MCF 10A (cell line): Measurements from ENCODE around the gene MUC5AC. TPM values are rescaled to one million over a fixed set of nuclear protein-coding genes. Genes with fewer than 3 reads are reported as not detected.
A peak's percentile ranks its signal among the peaks of the same experiment; 100 is the strongest.

Experiments
- BruUV-seq: library from RNA; stranded (reverse); fragments of 400-500 nt; replicated peaks from 2 replicates; lab custom pipeline; 2021; lab: Mats Ljungman, UMichigan
- CTCF ChIA-PET: fragments of 300-600 bp; sonication (Branson Sonifier 250); formaldehyde crosslinking; extraction: SDS; loops from one replicate; lab custom pipeline; 2021; ENCODE audit warnings: antibody characterized with exemption, inconsistent platforms; lab: Yijun Ruan, JAX
- POLR2A ChIA-PET: fragments of 300-600, 350-650 bp; sonication (Branson Sonifier 250); formaldehyde crosslinking; extraction: SDS; loops from one replicate; lab custom pipeline; 2020; ENCODE audit warnings: antibody characterized with exemption, inconsistent platforms; lab: Yijun Ruan, JAX
- DNase-seq: peaks from one replicate; pipeline ENCODE4 v3.0.0-alpha.2; 2018; ENCODE audit not compliant: unreplicated experiment
- H3K27ac Mint-ChIP-seq: one replicate; pipeline ENCODE4 v1.8.0; 2022; ENCODE audit warnings: mild to moderate bottlenecking, low read depth, mixed read lengths; ENCODE audit not compliant: unreplicated experiment
- H3K27me3 Mint-ChIP-seq: one replicate; pipeline ENCODE4 v1.8.0; 2022; ENCODE audit warnings: mixed read lengths; ENCODE audit not compliant: insufficient read depth, unreplicated experiment
- H3K36me3 Mint-ChIP-seq: one replicate; pipeline ENCODE4 v1.8.0; 2022; ENCODE audit warnings: mild to moderate bottlenecking, moderate library complexity, mixed read lengths; ENCODE audit not compliant: insufficient read depth, unreplicated experiment
- H3K4me1 Mint-ChIP-seq: one replicate; pipeline ENCODE4 v1.8.0; 2022; ENCODE audit warnings: mixed read lengths; ENCODE audit not compliant: insufficient read depth, unreplicated experiment
- H3K4me3 Mint-ChIP-seq: one replicate; pipeline ENCODE4 v1.8.0; 2022; ENCODE audit warnings: mild to moderate bottlenecking, moderate library complexity, mixed read lengths; ENCODE audit not compliant: unreplicated experiment
- H3K9me3 Mint-ChIP-seq: one replicate; pipeline ENCODE4 v1.8.0; 2022; ENCODE audit warnings: mixed read lengths; ENCODE audit not compliant: unreplicated experiment
- CTCF ChIP-seq: fragments of 200-600 bp; IDR thresholded peaks from one replicate; pipeline ENCODE4 v1.8.0; 2022; ENCODE audit warnings: antibody characterized with exemption, mild to moderate bottlenecking; ENCODE audit not compliant: unreplicated experiment
- intact Hi-C: fragments of 100-400 bp; cut with micrococcal nuclease; formaldehyde crosslinking; loops from 2 replicates; pipeline ENCODE4 v1.14.1; 2022
- total RNA-seq: library from RNA; stranded (reverse); gene quantifications from 2 replicates; pipeline ENCODE4 v1.2.3, GENCODE V29; 2022

MUC5AC gene
- total RNA-seq, 1 experiment from 2014 or later: not detected

- BruUV-seq: no TSS peak
- H3K9me3 Mint-ChIP-seq: no peaks in the 10 kb centered on the region
- no peak overlapping the region for H3K4me3 Mint-ChIP-seq
- DNase-seq: no peak
- H3K27me3 Mint-ChIP-seq: no peaks in the 10 kb centered on the region
- POLR2A ChIA-PET: no interaction called here
- CTCF ChIA-PET: interaction anchor here (0.6 to 1.3 kb wide), 11 partner anchors 21 to 904 kb away, joined by 3 to 5 read pairs (median 3); no protein-coding TSS in a partner anchor
- intact Hi-C loops: loop anchor here (5.0 to 10.0 kb wide), 2 partner anchors 87 to 105 kb away; partner anchors contain the start of gene TOLLIP
- no peak for TF ChIP-seq CTCF
- H3K4me1 Mint-ChIP-seq: no peaks in the 10 kb centered on the region
- no peaks in the 10 kb centered on the region for H3K36me3 Mint-ChIP-seq
- no peak overlapping the region for H3K27ac Mint-ChIP-seq
These were observed 44.5 kb downstream of the MUC5AC start for GRCh38 chr11:1202154-1202775.

- peak; percentile 59 for DNase-seq
- TF ChIP-seq CTCF: peak; percentile 87
- H3K4me1 Mint-ChIP-seq: no peaks in the 10 kb centered on the region
- no peak overlapping the region for H3K27ac Mint-ChIP-seq
- H3K27me3 Mint-ChIP-seq: no peaks in the 10 kb centered on the region
- no peaks in the 10 kb centered on the region for H3K36me3 Mint-ChIP-seq
- H3K9me3 Mint-ChIP-seq: no peaks in the 10 kb centered on the region
- POLR2A ChIA-PET: no interaction called here
- no peak overlapping the region for H3K4me3 Mint-ChIP-seq
- intact Hi-C loops: loop anchor here (5.0 to 10.0 kb wide), 2 partner anchors 88 to 104 kb away; partner anchors contain the start of gene TOLLIP
- CTCF ChIA-PET: interaction anchor here (0.6 to 1.3 kb wide), 9 partner anchors 22 to 904 kb away, joined by 3 to 5 read pairs (median 3); no protein-coding TSS in a partner anchor
- no TSS peak for BruUV-seq
These were observed 45.2 kb downstream of the MUC5AC start for GRCh38 chr11:1202776-1203504.

GRCh38 chr11:1203505-1204271 is 45.9 kb downstream of the MUC5AC start:
- no peaks in the 10 kb centered on the region for H3K4me1 Mint-ChIP-seq
- H3K4me3 Mint-ChIP-seq: no peak overlapping the region
- no peak for TF ChIP-seq CTCF
- H3K27me3 Mint-ChIP-seq: no peaks in the 10 kb centered on the region
- ChIA-PET CTCF (interaction anchor here (0.7 to 1.1 kb wide), 4 partner anchors 174 to 776 kb away, joined by 3 to 5 read pairs (median 4); no protein-coding TSS in a partner anchor), POLR2A (interaction anchor here (1.1 kb wide), 1 partner anchor 58 kb away, joined by 3 read pairs; no protein-coding TSS in a partner anchor)
- BruUV-seq: no TSS peak
- no peaks in the 10 kb centered on the region for H3K9me3 Mint-ChIP-seq
- no peak overlapping the region for H3K27ac Mint-ChIP-seq
- H3K36me3 Mint-ChIP-seq: no peaks in the 10 kb centered on the region
- peak; percentile 29 for DNase-seq
- intact Hi-C loops: loop anchor here (5.0 to 10.0 kb wide), 2 partner anchors 89 to 104 kb away; partner anchors contain the start of gene TOLLIP
